PC-3 (cell line): ENCODE measurements around the gene GP2. TPM values are rescaled to one million over a fixed set of nuclear protein-coding genes. Genes with fewer than 3 reads are reported as not detected.
"Not testable (repeated sequence)": the region's sequence is repeated elsewhere in the genome, so short reads cannot be mapped to it uniquely, and the experiment has no call there.

Experiments
- ATAC-seq: fragments of 200-7000 bp; cut with Tn5 transposase; 2 replicates; pipeline ENCODE4 v1.9.1; 2020; ENCODE audit warnings: mild to moderate bottlenecking, moderate library complexity
- BruUV-seq: library from RNA; stranded (reverse); fragments of 400-500 nt; replicated peaks from 2 replicates; lab custom pipeline; 2021; lab: Mats Ljungman, UMichigan
- CTCF ChIA-PET: fragments of 300-600 bp; sonication (Branson Sonifier 250); formaldehyde crosslinking; loops from one replicate; lab custom pipeline; 2022; ENCODE audit warnings: antibody characterized with exemption; lab: Charles Lee
- POLR2A ChIA-PET: fragments of 300-600 bp; sonication (Branson Sonifier 250); formaldehyde crosslinking; loops from one replicate; lab custom pipeline; 2022; ENCODE audit warnings: antibody characterized with exemption; ENCODE audit not compliant: unreplicated experiment; lab: Charles Lee
- DNase-seq: peaks from one replicate; pipeline ENCODE4 v3.0.0-alpha.2; 2015
- H2AFZ ChIP-seq: fragments of 300-600 bp; sonication (generic); 2 replicates; pipeline ENCODE4 v1.6.0; 2016; ENCODE audit warnings: antibody characterized with exemption, low read length
- H3F3A ChIP-seq: fragments of 300-600 bp; sonication (generic); one replicate; pipeline ENCODE4 v1.6.0; 2017; ENCODE audit warnings: antibody characterized with exemption, low read length, control low read depth, mild to moderate bottlenecking; ENCODE audit not compliant: unreplicated experiment
- H3K27ac ChIP-seq: fragments of 300-600 bp; sonication (generic); 2 replicates; pipeline ENCODE4 v1.5.1; 2016; ENCODE audit warnings: mild to moderate bottlenecking, low read length
- H3K27me3 ChIP-seq: fragments of 300-600 bp; sonication (generic); 2 replicates; pipeline ENCODE4 v1.6.1; 2016; ENCODE audit warnings: low read length, mixed read lengths
- H3K36me3 ChIP-seq: fragments of 300-600 bp; sonication (generic); 2 replicates; pipeline ENCODE4 v1.6.1; 2016; ENCODE audit warnings: low read depth, mixed run types, low read length, mixed read lengths
- H3K4me1 ChIP-seq: fragments of 300-600 bp; sonication (generic); 2 replicates; pipeline ENCODE4 v1.5.1; 2016; ENCODE audit warnings: low read length; ENCODE audit not compliant: insufficient read depth
- H3K4me2 ChIP-seq: fragments of 300-600 bp; sonication (generic); 2 replicates; pipeline ENCODE4 v1.6.0; 2016; ENCODE audit warnings: low read length
- H3K4me3 ChIP-seq: fragments of 300-600 bp; sonication (generic); 2 replicates; pipeline ENCODE4 v1.5.1; 2016; ENCODE audit warnings: mild to moderate bottlenecking, low read length, mixed read lengths
- H3K79me2 ChIP-seq: fragments of 300-600 bp; sonication (generic); 2 replicates; pipeline ENCODE4 v1.6.1; 2017; ENCODE audit warnings: low read length, mixed read lengths
- H3K9ac ChIP-seq: fragments of 300-600 bp; sonication (generic); 2 replicates; pipeline ENCODE4 v1.6.0; 2016; ENCODE audit warnings: mild to moderate bottlenecking, low read length
- H3K9me2 ChIP-seq: fragments of 300-600 bp; sonication (generic); replicated peaks from 2 replicates; pipeline ENCODE4 v1.6.1; 2016; ENCODE audit warnings: mixed run types, low read length, mixed read lengths
- H3K9me3 ChIP-seq: fragments of 300-600 bp; sonication (generic); 2 replicates; pipeline ENCODE4 v1.6.1; 2016; ENCODE audit warnings: low read length, mixed read lengths
- H4K20me1 ChIP-seq: fragments of 300-600 bp; sonication (generic); 2 replicates; pipeline ENCODE4 v1.6.1; 2016; ENCODE audit warnings: low read length, mixed read lengths
- EZH2 ChIP-seq: fragments of 300-600 bp; sonication (generic); IDR thresholded peaks from one replicate; pipeline ENCODE4 v1.6.1; 2017; ENCODE audit warnings: antibody characterized with exemption, mild to moderate bottlenecking, low read length; ENCODE audit not compliant: unreplicated experiment
- EZH2phosphoT487 ChIP-seq: fragments of 300-600 bp; sonication (generic); IDR thresholded peaks from 2 replicates; pipeline ENCODE4 v1.6.1; 2018; ENCODE audit warnings: mild to moderate bottlenecking, antibody characterized with exemption, low read length, borderline replicate concordance
- intact Hi-C: fragments of 100-400 bp; cut with micrococcal nuclease; formaldehyde crosslinking; loops from 2 replicates; pipeline ENCODE4 v1.9.0; 2023
- total RNA-seq: library from RNA; depleted of rRNA; stranded (reverse); fragments of >200 nt; gene quantifications from 2 replicates; pipeline ENCODE4 v1.2.3, GENCODE V29; 2014
- TF ChIP-seq, protein P1 (sequence below): fragments of 300-600 bp; sonication (generic); conservative IDR thresholded peaks from 2 replicates; pipeline ENCODE4 v1.5.1; 2017; ENCODE audit warnings: antibody characterized with exemption, low read depth, mild to moderate bottlenecking, low read length

Gene GP2
- total RNA-seq, 1 experiment from 2014 or later, result not detected

DNA sequence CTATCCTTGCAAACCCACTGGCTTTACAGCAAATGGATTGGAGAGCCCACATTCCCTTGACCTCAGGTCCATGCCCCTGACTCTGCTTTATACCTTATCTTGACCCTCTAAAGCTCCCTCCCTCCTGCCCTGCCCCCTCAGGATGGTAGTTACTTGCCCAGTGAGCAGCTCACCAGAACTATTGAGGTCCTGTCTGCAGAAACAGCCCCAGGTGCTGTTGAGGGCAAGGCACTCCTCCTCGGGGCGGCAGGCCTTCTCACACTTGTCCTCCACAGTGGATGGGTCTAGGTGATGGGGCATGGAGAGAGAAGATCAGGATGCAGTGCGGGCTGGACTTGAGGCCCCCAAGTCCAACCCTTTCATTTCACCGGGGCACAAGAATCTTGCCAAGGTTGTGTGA lies 4.6 kb downstream of the GP2 start:
- H2AFZ ChIP-seq, result no peak overlapping the region
- DNase-seq (no peak), ATAC-seq (no peak)
- H4K20me1 ChIP-seq, result no peaks in the 10 kb centered on the region
- H3F3A ChIP-seq, result no peaks in the 10 kb centered on the region
- no peak overlapping the region for H3K4me3 ChIP-seq
- intact Hi-C loops, result no loop called here
- H3K36me3 ChIP-seq, result no peaks in the 10 kb centered on the region
- TF ChIP-seq EZH2phosphoT487, result no peak
- TF ChIP-seq EZH2, result no peak
- TF ChIP-seq, protein P1, sequence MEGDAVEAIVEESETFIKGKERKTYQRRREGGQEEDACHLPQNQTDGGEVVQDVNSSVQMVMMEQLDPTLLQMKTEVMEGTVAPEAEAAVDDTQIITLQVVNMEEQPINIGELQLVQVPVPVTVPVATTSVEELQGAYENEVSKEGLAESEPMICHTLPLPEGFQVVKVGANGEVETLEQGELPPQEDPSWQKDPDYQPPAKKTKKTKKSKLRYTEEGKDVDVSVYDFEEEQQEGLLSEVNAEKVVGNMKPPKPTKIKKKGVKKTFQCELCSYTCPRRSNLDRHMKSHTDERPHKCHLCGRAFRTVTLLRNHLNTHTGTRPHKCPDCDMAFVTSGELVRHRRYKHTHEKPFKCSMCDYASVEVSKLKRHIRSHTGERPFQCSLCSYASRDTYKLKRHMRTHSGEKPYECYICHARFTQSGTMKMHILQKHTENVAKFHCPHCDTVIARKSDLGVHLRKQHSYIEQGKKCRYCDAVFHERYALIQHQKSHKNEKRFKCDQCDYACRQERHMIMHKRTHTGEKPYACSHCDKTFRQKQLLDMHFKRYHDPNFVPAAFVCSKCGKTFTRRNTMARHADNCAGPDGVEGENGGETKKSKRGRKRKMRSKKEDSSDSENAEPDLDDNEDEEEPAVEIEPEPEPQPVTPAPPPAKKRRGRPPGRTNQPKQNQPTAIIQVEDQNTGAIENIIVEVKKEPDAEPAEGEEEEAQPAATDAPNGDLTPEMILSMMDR, result no peak
- no peak overlapping the region for H3K4me2 ChIP-seq
- H3K9me2 ChIP-seq, result no peaks in the 10 kb centered on the region
- ChIA-PET POLR2A (no interaction called here), CTCF (no interaction called here)
- no peak overlapping the region for H3K9ac ChIP-seq
- no peaks in the 10 kb centered on the region for H3K27me3 ChIP-seq
- H3K27ac ChIP-seq, result no peak overlapping the region
- no peaks in the 10 kb centered on the region for H3K9me3 ChIP-seq
- BruUV-seq, result no TSS peak
- no peaks in the 10 kb centered on the region for H3K79me2 ChIP-seq
- H3K4me1 ChIP-seq, result no peaks in the 10 kb centered on the region

DNA sequence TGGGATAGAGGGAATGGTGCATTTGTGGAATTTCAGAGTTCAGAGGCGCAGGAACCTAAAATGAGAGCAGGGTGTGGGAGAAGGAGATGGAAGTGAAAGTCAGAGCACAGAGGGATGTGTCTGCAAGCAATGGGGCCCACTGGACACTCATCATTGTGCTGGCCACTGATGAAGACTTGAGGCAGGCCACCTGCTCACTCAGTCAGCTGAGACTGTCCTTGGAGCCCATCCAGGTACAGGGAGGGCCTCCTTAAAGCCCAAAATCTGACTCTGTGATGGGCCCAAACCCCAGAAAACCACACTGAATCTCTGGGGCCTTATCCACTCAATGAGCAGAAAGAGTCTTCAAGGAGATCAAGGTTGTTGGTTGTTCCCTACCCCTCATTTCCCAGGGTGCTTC lies 5.6 kb downstream of the GP2 start:
- no peaks in the 10 kb centered on the region for H3K9me3 ChIP-seq
- no peaks in the 10 kb centered on the region for H3K27me3 ChIP-seq
- H3K9ac ChIP-seq, result no peak overlapping the region
- no TSS peak for BruUV-seq
- no peak overlapping the region for H3K4me3 ChIP-seq
- H3F3A ChIP-seq, result no peaks in the 10 kb centered on the region
- TF ChIP-seq EZH2phosphoT487, result no peak
- no peak overlapping the region for H3K4me2 ChIP-seq
- H2AFZ ChIP-seq, result no peak overlapping the region
- no peak overlapping the region for H3K27ac ChIP-seq
- no peak for DNase-seq
- H4K20me1 ChIP-seq, result no peaks in the 10 kb centered on the region
- no peaks in the 10 kb centered on the region for H3K36me3 ChIP-seq
- H3K79me2 ChIP-seq, result no peaks in the 10 kb centered on the region
- ATAC-seq, result no peak
- no peaks in the 10 kb centered on the region for H3K9me2 ChIP-seq
- intact Hi-C loops, result no loop called here
- ChIA-PET CTCF (no interaction called here), POLR2A (no interaction called here)
- no peaks in the 10 kb centered on the region for H3K4me1 ChIP-seq

DNA sequence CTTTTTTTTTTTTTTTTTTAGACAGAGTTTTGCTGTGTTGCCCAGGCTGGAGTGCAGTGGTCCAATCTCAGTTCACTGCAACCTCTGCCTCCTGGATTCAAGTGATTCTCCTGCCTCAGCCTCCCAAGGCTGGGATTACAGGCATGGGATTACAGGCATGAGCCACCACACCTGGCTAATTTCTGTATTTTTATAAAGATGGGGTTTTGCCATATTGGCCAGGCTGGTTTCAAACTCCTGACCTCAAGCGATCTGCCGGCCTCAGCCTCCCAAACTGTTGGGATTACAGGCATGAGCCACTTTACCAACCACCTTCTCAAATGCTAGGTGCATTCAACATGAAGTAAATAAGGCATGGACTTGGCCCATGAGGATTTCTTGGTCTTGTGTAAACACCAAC lies 6.3 kb downstream of the GP2 start:
- H3K9me3 ChIP-seq, H3K9ac ChIP-seq, H3K36me3 ChIP-seq, intact Hi-C loops, POLR2A ChIA-PET, H3F3A ChIP-seq, ATAC-seq, H3K79me2 ChIP-seq, H3K27ac ChIP-seq, H3K9me2 ChIP-seq, H4K20me1 ChIP-seq, BruUV-seq, DNase-seq, H3K4me2 ChIP-seq, H3K27me3 ChIP-seq, CTCF ChIA-PET, H3K4me1 ChIP-seq, H2AFZ ChIP-seq, H3K4me3 ChIP-seq: not testable (repeated sequence)

DNA sequence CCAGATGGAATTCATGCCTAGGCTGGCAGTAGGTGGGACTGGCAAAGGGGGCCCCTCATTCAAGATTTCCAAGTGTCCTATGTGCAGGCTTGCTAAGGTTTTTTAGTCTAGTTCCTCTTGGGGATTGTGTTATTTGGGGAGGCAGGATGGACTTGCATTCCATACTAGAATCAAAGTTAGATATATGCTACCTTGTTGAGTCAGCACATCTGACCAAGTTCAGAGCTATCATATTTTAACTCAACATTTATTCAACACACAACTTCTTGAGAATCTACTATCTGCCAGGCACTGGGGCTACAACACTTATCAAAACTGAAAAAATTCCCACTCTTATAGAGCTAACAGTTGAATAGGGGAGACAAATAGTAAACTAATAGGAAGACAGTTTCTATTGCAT lies 6.7 kb downstream of the GP2 start:
- Histone ChIP-seq H3K4me3 (no peak overlapping the region), H2AFZ (no peak overlapping the region), H3K9ac (no peak overlapping the region), H3K36me3 (no peaks in the 10 kb centered on the region), H3K4me2 (no peak overlapping the region), H3K9me3 (no peaks in the 10 kb centered on the region), H3K27ac (no peak overlapping the region), H3K9me2 (no peaks in the 10 kb centered on the region), H3K27me3 (no peaks in the 10 kb centered on the region), H4K20me1 (no peaks in the 10 kb centered on the region), H3K79me2 (no peaks in the 10 kb centered on the region), H3K4me1 (no peaks in the 10 kb centered on the region), H3F3A (no peaks in the 10 kb centered on the region)
- ChIA-PET CTCF (no interaction called here), POLR2A (no interaction called here)
- no peak for DNase-seq
- ATAC-seq, result no peak
- intact Hi-C loops, result no loop called here
- BruUV-seq, result no TSS peak
- no peak for TF ChIP-seq EZH2
- TF ChIP-seq, protein P1, result no peak
- no peak for TF ChIP-seq EZH2phosphoT487
